Measurements from ENCODE around the gene RAET1L.
"Not testable (repeated sequence)": the region's sequence is repeated elsewhere in the genome, so short reads cannot be mapped to it uniquely, and the experiment has no call there.

The RAET1L gene

GRCh38 chr6:150021870-150022269, 3.5 kb downstream of the RAET1L start:
- not testable (repeated sequence) for H3K4me3 ChIP-seq, H3K27ac ChIP-seq

DNA sequence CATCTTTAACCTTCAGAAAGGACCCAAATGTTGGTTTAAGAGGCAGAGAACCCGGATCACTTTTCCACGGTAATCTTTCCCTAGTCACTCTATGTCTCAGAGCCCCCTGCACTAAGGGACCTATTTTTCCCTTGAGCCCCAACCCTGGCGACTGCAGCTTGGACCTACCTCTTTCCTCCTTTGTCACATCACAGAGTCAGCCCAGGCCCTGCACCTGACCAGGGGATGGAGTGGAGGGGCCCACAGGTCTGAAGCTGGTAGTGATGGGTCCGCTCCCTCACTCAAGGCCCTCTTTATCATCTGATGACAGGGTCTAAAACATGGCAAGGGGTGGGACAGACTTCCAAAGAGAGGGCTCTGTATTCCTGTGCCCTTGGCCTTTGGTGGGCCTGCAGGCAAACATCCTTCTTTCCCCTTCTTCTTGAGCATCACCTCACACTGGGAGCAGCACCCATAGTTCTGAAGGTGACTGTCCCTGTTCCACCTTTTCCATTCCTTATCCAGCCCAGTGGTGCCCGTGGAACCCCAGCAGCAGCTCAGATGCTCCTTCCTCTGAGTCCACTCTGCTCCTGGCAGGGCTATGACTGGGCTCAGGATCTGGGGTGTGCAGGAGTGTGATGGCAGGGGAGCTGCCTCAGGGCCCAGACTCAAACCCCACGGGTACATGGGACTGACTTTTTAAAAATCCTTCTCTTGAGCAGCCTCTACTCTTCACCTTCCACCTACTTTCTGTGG, 6.3 kb downstream of the RAET1L start:
- H3K27ac ChIP-seq = no peak overlapping the region
- no peak overlapping the region for H3K4me3 ChIP-seq

- H3K4me3 ChIP-seq = not testable (repeated sequence)
These were observed 8.2 kb downstream of the RAET1L start for GRCh38 chr6:150017186-150017521.

GRCh38 chr6:150016324-150017185, 8.8 kb downstream of the RAET1L start:
- Histone ChIP-seq H3K27ac (no peak overlapping the region), H3K4me3 (no peak overlapping the region)

More at GRCh38 chr6:150017186-150017521, 8.2 kb downstream of the RAET1L start:
- not testable (repeated sequence) for H3K27ac ChIP-seq

DNA sequence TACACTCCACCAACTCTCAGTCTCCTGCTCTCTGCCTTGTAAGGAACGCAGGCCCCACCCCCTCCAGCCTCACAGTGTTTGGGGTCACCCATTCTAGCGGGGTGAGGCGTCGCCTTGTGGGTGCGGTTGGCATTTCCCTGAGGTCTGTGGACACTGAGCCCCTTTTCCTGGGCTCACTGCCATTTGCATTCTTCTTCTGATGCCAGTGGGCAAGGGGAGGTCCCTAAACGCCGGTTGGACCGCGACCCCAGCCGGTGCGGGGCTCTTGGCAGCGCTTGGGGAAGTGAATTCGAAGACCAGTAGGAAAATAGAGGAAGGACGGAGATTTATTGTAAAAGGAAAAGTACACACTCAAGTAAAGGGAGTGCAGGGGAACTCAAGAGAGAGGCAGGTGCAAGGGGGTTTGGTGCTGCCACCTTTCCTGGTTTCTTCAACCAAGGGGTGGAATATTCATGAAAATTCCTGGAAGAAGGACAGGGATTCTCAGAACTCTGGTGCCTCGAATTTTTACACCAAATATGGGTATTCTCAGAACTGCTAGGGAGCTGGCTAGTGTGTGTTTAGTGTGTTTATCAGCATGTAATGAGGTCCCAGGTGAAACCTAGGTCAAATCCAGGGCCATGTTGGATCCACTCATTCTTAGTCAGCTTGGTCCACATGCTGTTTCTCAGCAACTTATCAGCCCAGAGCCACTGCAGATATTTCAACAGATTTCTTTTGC, 9.9 kb downstream of the RAET1L start:
- H3K4me3 ChIP-seq, H3K27ac ChIP-seq: not testable (repeated sequence)

GRCh38 chr6:150014623-150015280, 10.6 kb downstream of the RAET1L start:
- not testable (repeated sequence) for H3K27ac ChIP-seq, H3K4me3 ChIP-seq

- not testable (repeated sequence) for H3K4me3 ChIP-seq, H3K27ac ChIP-seq
These were observed 11.3 kb downstream of the RAET1L start for GRCh38 chr6:150013785-150014622.

DNA sequence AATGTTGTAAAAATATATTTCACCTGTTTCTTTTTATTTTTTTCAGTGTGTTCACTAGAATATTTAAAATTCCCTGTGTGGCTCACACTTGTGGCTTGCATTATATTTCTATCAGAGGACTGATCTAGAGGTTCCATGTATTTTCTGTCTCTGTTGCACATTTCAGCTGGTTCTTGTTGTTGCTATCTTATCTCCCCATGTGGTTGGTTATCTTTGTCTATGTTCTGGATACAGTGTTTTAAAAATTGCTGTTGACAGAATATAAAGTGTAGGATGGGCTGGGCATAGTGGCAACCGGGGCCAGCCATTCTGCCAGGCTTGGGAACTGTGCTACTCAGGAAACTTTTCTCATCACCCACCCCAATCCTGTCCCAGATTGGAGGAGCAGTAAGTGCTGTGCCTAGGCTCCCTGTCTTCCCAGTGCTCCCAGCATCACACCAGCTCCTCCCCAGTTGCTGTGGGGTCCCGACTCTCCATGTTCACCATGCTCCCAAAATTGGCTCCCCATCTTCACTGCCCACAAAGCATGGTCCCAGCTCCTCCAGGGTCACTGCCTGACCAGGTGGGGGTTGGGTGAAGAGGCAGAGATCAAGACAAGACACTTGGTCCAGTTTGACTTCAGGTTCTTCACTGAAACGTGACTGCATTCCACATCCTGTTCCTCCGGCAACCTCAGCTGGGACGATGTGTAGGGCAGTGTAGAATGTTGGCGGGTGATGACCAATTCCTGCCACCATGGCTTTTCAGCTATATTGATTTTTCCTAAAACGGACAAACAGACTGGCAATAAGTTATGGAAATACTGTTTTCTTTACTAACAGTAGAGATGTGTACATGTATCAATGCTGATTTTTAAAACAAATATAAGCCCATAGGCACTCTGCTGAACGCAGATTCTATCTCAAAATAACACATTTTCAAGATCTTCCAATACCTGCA, 12.2 kb downstream of the RAET1L start:
- not testable (repeated sequence) for H3K27ac ChIP-seq, H3K4me3 ChIP-seq

DNA sequence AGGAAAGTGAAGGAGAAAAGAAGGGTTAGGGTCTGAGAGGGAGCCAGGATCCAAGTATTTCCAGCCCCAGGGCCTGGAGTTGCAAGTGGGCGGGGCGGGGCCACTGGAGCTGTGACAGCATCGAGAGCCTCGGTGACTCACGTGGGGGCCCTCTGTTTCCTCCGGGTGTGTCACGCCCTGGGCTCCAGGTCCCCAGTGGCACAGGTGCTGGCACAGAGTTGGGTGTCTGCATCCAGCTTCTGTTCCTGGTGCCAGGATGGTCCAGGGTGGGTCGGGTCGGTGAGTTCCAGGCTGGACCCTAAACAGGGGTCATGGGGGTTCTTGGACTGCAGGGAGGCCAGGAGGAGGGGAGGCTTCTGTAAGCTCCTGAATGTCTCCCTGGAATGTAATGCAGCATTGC, 16.7 kb downstream of the RAET1L start:
- no peak overlapping the region for H3K27ac ChIP-seq
- H3K4me3 ChIP-seq = no peak overlapping the region

GRCh38 chr6:150006961-150007464, 18.3 kb downstream of the RAET1L start:
- Histone ChIP-seq H3K27ac (no peak overlapping the region), H3K4me3 (no peak overlapping the region)

DNA sequence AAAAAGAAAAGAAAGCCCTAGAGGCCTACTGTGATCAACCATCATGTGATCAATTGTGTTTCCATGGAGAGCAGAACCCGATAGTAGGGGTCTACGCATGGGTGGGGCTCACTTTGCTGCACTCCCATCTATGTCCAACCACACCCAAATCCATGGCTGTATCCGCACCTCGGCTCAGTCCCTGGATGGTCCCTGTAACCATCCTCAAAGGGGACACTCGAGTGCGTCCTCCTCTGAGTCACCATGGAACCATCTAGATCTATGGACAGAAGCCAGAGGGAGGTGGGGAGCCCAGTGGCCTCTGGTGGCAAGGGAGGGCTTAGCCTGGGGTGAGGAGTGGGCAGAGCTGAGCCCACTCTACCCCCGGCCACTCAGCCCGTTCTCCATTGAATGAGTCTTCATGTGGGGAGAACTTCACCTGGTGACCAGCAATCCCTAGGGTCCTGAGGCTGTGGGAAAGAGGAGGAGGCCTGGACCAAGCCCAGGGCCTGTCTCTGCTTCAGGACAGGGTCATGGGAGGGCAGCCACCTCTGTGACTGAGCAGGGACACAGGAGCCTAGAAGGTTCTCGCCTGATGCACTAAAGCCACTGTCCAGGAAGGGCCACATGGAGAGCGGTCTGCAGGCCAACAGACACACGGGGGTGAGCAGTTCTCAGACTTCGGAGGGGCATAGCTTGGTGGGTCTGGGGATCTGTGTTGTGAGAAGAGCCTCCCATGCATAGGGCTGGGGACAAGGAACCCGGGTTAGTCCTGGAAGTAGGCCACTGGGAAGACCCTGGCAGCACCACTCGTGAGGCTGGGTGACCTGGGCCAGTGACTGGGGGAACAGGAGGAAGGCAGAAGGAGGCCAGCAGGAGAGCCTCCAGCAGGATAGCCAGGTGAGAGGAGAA, 19.3 kb downstream of the RAET1L start:
- H3K27ac ChIP-seq = no peak overlapping the region
- H3K4me3 ChIP-seq = peak overlapping the region in 6 of 7 experiments; percentile 36 to 60 (median 56)

GRCh38 chr6:150004783-150005717, 20.3 kb downstream of the RAET1L start:
- peak overlapping the region; percentile 36 to 60 (median 55) for H3K4me3 ChIP-seq
- H3K27ac ChIP-seq = peak overlapping the region in 5 of 21 experiments; percentile 16 to 61 (median 59)

- Histone ChIP-seq H3K4me3 (peak overlapping the region; percentile 36 to 60 (median 55)), H3K27ac (peak overlapping the region in 3 of 21 experiments; percentile 16 to 61 (median 59))
These were observed 21.1 kb downstream of the RAET1L start for GRCh38 chr6:150004101-150004782.

- not testable (repeated sequence) for H3K27ac ChIP-seq, H3K4me3 ChIP-seq
These were observed 21.7 kb downstream of the RAET1L start for GRCh38 chr6:150003599-150003998.

GRCh38 chr6:150002710-150003109, 22.6 kb downstream of the RAET1L start:
- H3K4me3 ChIP-seq = no peak overlapping the region
- H3K27ac ChIP-seq = no peak overlapping the region

Measured in skin epidermis (tissue), 12 donors.